BJ (cell line): ENCODE results near the gene HSF2BP. TPM values are rescaled to one million over a fixed set of nuclear protein-coding genes. Genes with fewer than 3 reads are reported as not detected.

Experiments
- CTCF ChIA-PET: fragments of 350-600 bp; formaldehyde crosslinking; extraction: SDS; loops from one replicate; lab custom pipeline; 2021; ENCODE audit warnings: antibody characterized with exemption, inconsistent platforms; lab: Yijun Ruan, JAX
- POLR2A ChIA-PET: fragments of 300-600 bp; sonication (Branson Sonifier 250); formaldehyde crosslinking; extraction: SDS; loops from one replicate; lab custom pipeline; 2021; ENCODE audit warnings: antibody characterized with exemption; lab: Charles Lee
- DNase-seq: peaks from one replicate; pipeline ENCODE4 v3.0.0-alpha.2; 2011; ENCODE audit warnings: low read depth
- H3K27me3 ChIP-seq: 2 replicates; pipeline ENCODE4 v1.6.0; 2011; ENCODE audit warnings: low read length; ENCODE audit not compliant: control insufficient read depth, insufficient read depth
- H3K36me3 ChIP-seq: 2 replicates; pipeline ENCODE4 v1.5.1; 2011; ENCODE audit warnings: low read length; ENCODE audit not compliant: control insufficient read depth, insufficient read depth
- H3K4me3 ChIP-seq: 2 replicates; pipeline ENCODE4 v1.5.1; 2011; ENCODE audit warnings: low read depth, mild to moderate bottlenecking, control low read depth, low read length
- CTCF ChIP-seq: IDR thresholded peaks from 2 replicates; pipeline ENCODE4 v1.5.1; 2011; ENCODE audit warnings: low read depth, mild to moderate bottlenecking, control low read depth, inconsistent platforms, low read length, moderate library complexity; ENCODE audit not compliant: insufficient read depth
- polyA plus RNA-seq: library from polyadenylated mRNA; depleted of rRNA; stranded (reverse); fragments of >200 nt; gene quantifications from 2 replicates; pipeline ENCODE4 v1.2.3, GENCODE V29; 2011

The HSF2BP gene
- polyA plus RNA-seq, 1 experiment: 1.2 TPM

- no peak for TF ChIP-seq CTCF
- Histone ChIP-seq H3K27me3 (no peaks in the 10 kb centered on the region), H3K36me3 (no peaks in the 10 kb centered on the region), H3K4me3 (no peak overlapping the region)
- ChIA-PET POLR2A (no interaction called here), CTCF (interaction anchor here (1.0 to 2.6 kb wide), 5 partner anchors 8 to 42 kb away, joined by 3 to 10 read pairs (median 5); no protein-coding TSS in a partner anchor)
- no peak for DNase-seq
Observed at GRCh38 chr21:43603233-43603626, 56.1 kb downstream of the HSF2BP start.

- DNase-seq: no peak
- no peak overlapping the region for H3K4me3 ChIP-seq
- H3K27me3 ChIP-seq: no peaks in the 10 kb centered on the region
- no peaks in the 10 kb centered on the region for H3K36me3 ChIP-seq
- CTCF ChIA-PET: interaction anchor here (1.0 to 2.6 kb wide), 5 partner anchors 7 to 43 kb away, joined by 3 to 12 read pairs (median 10); no protein-coding TSS in a partner anchor
- no peak for TF ChIP-seq CTCF
- POLR2A ChIA-PET: interaction anchor here (1.1 kb wide), 1 partner anchor 17 kb away, joined by 5 read pairs; no protein-coding TSS in a partner anchor
Observed at GRCh38 chr21:43602266-43603232, 56.7 kb downstream of the HSF2BP start.

GRCh38 chr21:43600642-43601402, 58.5 kb downstream of the HSF2BP start:
- no peak for TF ChIP-seq CTCF
- peak; percentile 73 for DNase-seq
- CTCF ChIA-PET: interaction anchor here (0.9 to 2.6 kb wide), 3 partner anchors 11 to 45 kb away, joined by 5 to 12 read pairs (median 10); no protein-coding TSS in a partner anchor
- POLR2A ChIA-PET: interaction anchor here (1.2 kb wide), 1 partner anchor 9 kb away, joined by 4 read pairs; no protein-coding TSS in a partner anchor
- H3K4me3 ChIP-seq: no peak overlapping the region
- H3K27me3 ChIP-seq: no peaks in the 10 kb centered on the region
- H3K36me3 ChIP-seq: no peaks in the 10 kb centered on the region

GRCh38 chr21:43599728-43600127, 59.6 kb downstream of the HSF2BP start:
- H3K4me3 ChIP-seq: no peak overlapping the region
- H3K27me3 ChIP-seq: no peaks in the 10 kb centered on the region
- H3K36me3 ChIP-seq: no peaks in the 10 kb centered on the region
- TF ChIP-seq CTCF: no peak
- ChIA-PET CTCF (interaction anchor here (1.1 kb wide), 1 partner anchor 46 kb away, joined by 4 read pairs; no protein-coding TSS in a partner anchor), POLR2A (no interaction called here)
- DNase-seq: no peak
